ENCODE data around the gene DNAH14. TPM values are rescaled to one million over a fixed set of nuclear protein-coding genes. Genes with fewer than 3 reads are reported as not detected.

DNAH14 gene
- total RNA-seq, 1 experiment from 2014 or later = 69.7 TPM

GRCh38 chr1:225406976-225407725 is 477.7 kb downstream of the DNAH14 start:
- H3K9me3 Mint-ChIP-seq (ENCODE audit: unreplicated experiment) = no peaks in the 10 kb centered on the region
- BruUV-seq (replicated peaks) = no TSS peak
- peaks cover 68% of the 10 kb centered on the region for H3K36me3 Mint-ChIP-seq (ENCODE audit: insufficient read depth, unreplicated experiment)
- no peak for DNase-seq (ENCODE audit: unreplicated experiment)
- no peak overlapping the region for H3K4me3 Mint-ChIP-seq (ENCODE audit: unreplicated experiment)
- intact Hi-C loops (cut with micrococcal nuclease) = no loop called here
- ChIA-PET POLR2A (interaction anchor here (1.4 to 2.4 kb wide), 3 partner anchors 11 to 21 kb away, joined by 4 to 5 read pairs (median 5); partner anchors contain the start of gene LBR), CTCF (interaction anchor here (0.6 to 4.5 kb wide), 6 partner anchors 9 to 553 kb away, joined by 3 to 21 read pairs (median 4); no protein-coding TSS in a partner anchor)
- TF ChIP-seq CTCF (IDR thresholded peaks at IDR 0.05; ENCODE audit: unreplicated experiment) = no peak
- H3K27ac Mint-ChIP-seq (ENCODE audit: low read depth, unreplicated experiment) = peak overlapping the region; percentile 67
- no peaks in the 10 kb centered on the region for H3K27me3 Mint-ChIP-seq (ENCODE audit: insufficient read depth, unreplicated experiment)
- no peaks in the 10 kb centered on the region for H3K4me1 Mint-ChIP-seq (ENCODE audit: insufficient read depth, unreplicated experiment)

GRCh38 chr1:225407755-225408154 is 478.3 kb downstream of the DNAH14 start:
- Mint-ChIP-seq H3K36me3 (ENCODE audit: insufficient read depth, unreplicated experiment) (peaks cover 70% of the 10 kb centered on the region), H3K4me1 (ENCODE audit: insufficient read depth, unreplicated experiment) (no peaks in the 10 kb centered on the region), H3K27ac (ENCODE audit: low read depth, unreplicated experiment) (no peak overlapping the region), H3K9me3 (ENCODE audit: unreplicated experiment) (no peaks in the 10 kb centered on the region), H3K27me3 (ENCODE audit: insufficient read depth, unreplicated experiment) (no peaks in the 10 kb centered on the region), H3K4me3 (ENCODE audit: unreplicated experiment) (no peak overlapping the region)
- POLR2A ChIA-PET = interaction anchor here (1.5 to 2.4 kb wide), 3 partner anchors 11 to 26 kb away, joined by 3 to 5 read pairs (median 4); no protein-coding TSS in a partner anchor
- no peak for DNase-seq (ENCODE audit: unreplicated experiment)
- CTCF ChIA-PET = interaction anchor here (1.0 to 4.5 kb wide), 5 partner anchors 9 to 88 kb away, joined by 3 to 21 read pairs (median 4); no protein-coding TSS in a partner anchor
- intact Hi-C loops (cut with micrococcal nuclease) = no loop called here
- TF ChIP-seq CTCF (IDR thresholded peaks at IDR 0.05; ENCODE audit: unreplicated experiment) = no peak
- BruUV-seq (replicated peaks) = no TSS peak

GRCh38 chr1:225408249-225408648 is 478.8 kb downstream of the DNAH14 start:
- Mint-ChIP-seq H3K27ac (ENCODE audit: low read depth, unreplicated experiment) (no peak overlapping the region), H3K4me3 (ENCODE audit: unreplicated experiment) (no peak overlapping the region), H3K9me3 (ENCODE audit: unreplicated experiment) (no peaks in the 10 kb centered on the region), H3K4me1 (ENCODE audit: insufficient read depth, unreplicated experiment) (no peaks in the 10 kb centered on the region), H3K36me3 (ENCODE audit: insufficient read depth, unreplicated experiment) (peaks cover 70% of the 10 kb centered on the region), H3K27me3 (ENCODE audit: insufficient read depth, unreplicated experiment) (no peaks in the 10 kb centered on the region)
- TF ChIP-seq CTCF (IDR thresholded peaks at IDR 0.05; ENCODE audit: unreplicated experiment) = no peak
- CTCF ChIA-PET = interaction anchor here (0.6 to 4.5 kb wide), 6 partner anchors 11 to 1910 kb away, joined by 3 to 21 read pairs (median 3); partner anchors contain the start of gene CDC42BPA
- no TSS peak for BruUV-seq (replicated peaks)
- no peak for DNase-seq (ENCODE audit: unreplicated experiment)
- POLR2A ChIA-PET = interaction anchor here (1.5 to 2.4 kb wide), 5 partner anchors 11 to 27 kb away, joined by 3 to 8 read pairs (median 5); partner anchors contain the start of gene LBR
- intact Hi-C loops (cut with micrococcal nuclease) = no loop called here

- Mint-ChIP-seq H3K9me3 (ENCODE audit: unreplicated experiment) (no peaks in the 10 kb centered on the region), H3K27me3 (ENCODE audit: insufficient read depth, unreplicated experiment) (no peaks in the 10 kb centered on the region), H3K4me1 (ENCODE audit: insufficient read depth, unreplicated experiment) (no peaks in the 10 kb centered on the region), H3K4me3 (ENCODE audit: unreplicated experiment) (no peak overlapping the region), H3K36me3 (ENCODE audit: insufficient read depth, unreplicated experiment) (peaks cover 70% of the 10 kb centered on the region), H3K27ac (ENCODE audit: low read depth, unreplicated experiment) (no peak overlapping the region)
- CTCF ChIA-PET = interaction anchor here (0.7 to 4.5 kb wide), 4 partner anchors 12 to 452 kb away, joined by 3 to 21 read pairs (median 3); no protein-coding TSS in a partner anchor
- TF ChIP-seq CTCF (IDR thresholded peaks at IDR 0.05; ENCODE audit: unreplicated experiment) = no peak
- no peak for DNase-seq (ENCODE audit: unreplicated experiment)
- POLR2A ChIA-PET = interaction anchor here (0.8 to 2.4 kb wide), 7 partner anchors 10 to 27 kb away, joined by 3 to 8 read pairs (median 4); partner anchors contain the start of gene LBR
- intact Hi-C loops (cut with micrococcal nuclease) = no loop called here
- BruUV-seq (replicated peaks) = no TSS peak
These were observed 479.6 kb downstream of the DNAH14 start for GRCh38 chr1:225409051-225409450.
